ENCODE measurements around the gene LCMT1. TPM values are rescaled to one million over a fixed set of nuclear protein-coding genes. Genes with fewer than 3 reads are reported as not detected.

The LCMT1 gene
- polyA plus RNA-seq, 4 donors, result 27.0 to 105 (median 31.9) TPM

- no peaks in the 10 kb centered on the region for H3K4me1 ChIP-seq (ENCODE audit: control insufficient read depth in 3 of 3, insufficient read depth in 2 of 3, low read depth in 1 of 3, low read length in 2 of 3)
- H3K36me3 ChIP-seq (ENCODE audit: control insufficient read depth in 3 of 3, insufficient read depth in 2 of 3, low read depth in 1 of 3, low read length in 3 of 3), result no peaks in the 10 kb centered on the region
- no peak for DNase-seq
- H3K27me3 ChIP-seq (ENCODE audit: control insufficient read depth in 3 of 3, insufficient read depth in 3 of 3, low read length in 3 of 3), result no peaks in the 10 kb centered on the region
- FAIRE-seq, result no peak
- H3K27ac ChIP-seq (ENCODE audit: low read depth in 1 of 3, low read length in 2 of 3), result no peak overlapping the region
- 74 to 87% (median 85%) methylated on average over 6 of the region's 6 CpGs for WGBS, 3 donors
- H3K4me3 ChIP-seq (ENCODE audit: low read depth in 1 of 3, low read length in 3 of 3), result no peak overlapping the region
- no peaks in the 10 kb centered on the region for H3K9me3 ChIP-seq (ENCODE audit: control insufficient read depth in 2 of 2, insufficient read depth in 1 of 2, low read depth in 1 of 2, low read length in 1 of 2)
Observed at GRCh38 chr16:25223964-25224363, 112.4 kb downstream of the LCMT1 start.

- DNase-seq (no peak), FAIRE-seq (no peak)
- no peaks in the 10 kb centered on the region for H3K4me1 ChIP-seq (ENCODE audit: control insufficient read depth in 3 of 3, insufficient read depth in 2 of 3, low read depth in 1 of 3, low read length in 2 of 3)
- no peak overlapping the region for H3K27ac ChIP-seq (ENCODE audit: low read depth in 1 of 3, low read length in 2 of 3)
- no peaks in the 10 kb centered on the region for H3K27me3 ChIP-seq (ENCODE audit: control insufficient read depth in 3 of 3, insufficient read depth in 3 of 3, low read length in 3 of 3)
- no peak overlapping the region for H3K4me3 ChIP-seq (ENCODE audit: low read depth in 1 of 3, low read length in 3 of 3)
- 71 to 75% (median 73%) methylated on average over 7 of the region's 7 CpGs for WGBS, 3 donors
- H3K36me3 ChIP-seq (ENCODE audit: control insufficient read depth in 3 of 3, insufficient read depth in 2 of 3, low read depth in 1 of 3, low read length in 3 of 3), result no peaks in the 10 kb centered on the region
- H3K9me3 ChIP-seq (ENCODE audit: control insufficient read depth in 2 of 2, insufficient read depth in 1 of 2, low read depth in 1 of 2, low read length in 1 of 2), result no peaks in the 10 kb centered on the region
Observed at GRCh38 chr16:25224731-25225319, 113.3 kb downstream of the LCMT1 start.

Other genes starting within 250 kb of the LCMT1 start
- gene ARHGAP17, start 96.4 kb upstream of the LCMT1 start, polyA plus RNA-seq, result 100 to 1,000 TPM in 1 of 4 donors, 10 to 100 TPM in 3; 37.9 to 108 (median 65.9) TPM
- gene AQP8, start 105.2 kb downstream of the LCMT1 start, polyA plus RNA-seq, result 10 to 100 TPM in 1 of 4 donors, under 1 TPM in 1, not detected in 2; 0.18 to 21.1 TPM
- 1 to 10 TPM in 2 of 4 donors, under 1 TPM in 2; 0.54 to 5.1 (median 0.89) TPM for gene ZKSCAN2, start 146.1 kb downstream of the LCMT1 start, polyA plus RNA-seq